OCI-LY1 (cell line): ENCODE measurements around the gene MARS1.

Source experiments
- CTCF ChIP-seq: fragments of 200-600 bp; sonication (generic), shearing (Covaris generic); IDR thresholded peaks from 2 replicates; pipeline ENCODE4 v1.5.1; 2017; ENCODE audit warnings: mild to moderate bottlenecking, antibody characterized with exemption, low read length, moderate library complexity, mixed read lengths
- EZH2 ChIP-seq: fragments of 200-600 bp; sonication (generic), shearing (Covaris generic); IDR thresholded peaks from 2 replicates; pipeline ENCODE4 v1.8.0; 2017; ENCODE audit warnings: borderline replicate concordance, mixed run types, mild to moderate bottlenecking, antibody characterized with exemption, low read length, moderate library complexity, mixed read lengths

GRCh38 chr12:57454213-57454565, 33.7 kb upstream of the MARS1 start:
- TF ChIP-seq EZH2: no peak
- TF ChIP-seq CTCF: no peak
